ENCODE results near the gene ZNF35.

DNA sequence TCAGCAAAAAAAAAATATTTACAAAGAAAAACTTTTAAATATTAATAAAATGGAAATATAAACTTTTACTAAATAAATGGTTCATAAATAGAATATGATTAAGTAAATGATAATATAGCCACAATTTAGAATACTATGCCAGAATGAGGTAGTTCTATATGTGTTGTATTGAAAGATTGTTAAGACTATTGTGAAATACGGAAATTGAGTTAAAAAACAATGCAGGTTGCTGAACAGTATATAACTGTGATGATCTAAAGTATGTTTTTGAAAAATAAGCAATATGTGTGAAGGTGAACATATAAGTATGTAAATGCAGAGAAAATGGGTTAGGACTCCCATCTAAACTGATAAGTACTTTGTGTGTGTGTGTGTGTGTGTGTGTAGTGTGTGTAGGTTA lies 1.2 kb downstream of the ZNF35 start:
- TF ChIP-seq, protein P1, sequence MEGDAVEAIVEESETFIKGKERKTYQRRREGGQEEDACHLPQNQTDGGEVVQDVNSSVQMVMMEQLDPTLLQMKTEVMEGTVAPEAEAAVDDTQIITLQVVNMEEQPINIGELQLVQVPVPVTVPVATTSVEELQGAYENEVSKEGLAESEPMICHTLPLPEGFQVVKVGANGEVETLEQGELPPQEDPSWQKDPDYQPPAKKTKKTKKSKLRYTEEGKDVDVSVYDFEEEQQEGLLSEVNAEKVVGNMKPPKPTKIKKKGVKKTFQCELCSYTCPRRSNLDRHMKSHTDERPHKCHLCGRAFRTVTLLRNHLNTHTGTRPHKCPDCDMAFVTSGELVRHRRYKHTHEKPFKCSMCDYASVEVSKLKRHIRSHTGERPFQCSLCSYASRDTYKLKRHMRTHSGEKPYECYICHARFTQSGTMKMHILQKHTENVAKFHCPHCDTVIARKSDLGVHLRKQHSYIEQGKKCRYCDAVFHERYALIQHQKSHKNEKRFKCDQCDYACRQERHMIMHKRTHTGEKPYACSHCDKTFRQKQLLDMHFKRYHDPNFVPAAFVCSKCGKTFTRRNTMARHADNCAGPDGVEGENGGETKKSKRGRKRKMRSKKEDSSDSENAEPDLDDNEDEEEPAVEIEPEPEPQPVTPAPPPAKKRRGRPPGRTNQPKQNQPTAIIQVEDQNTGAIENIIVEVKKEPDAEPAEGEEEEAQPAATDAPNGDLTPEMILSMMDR (conservative IDR thresholded peaks at IDR 0.05 in 1 of 2, IDR thresholded peaks at IDR 0.05 in 1 of 2; ENCODE audit: extremely low read depth in 1 of 2, insufficient read depth in 1 of 2, low read depth in 1 of 2, low read length in 2 of 2) = no peak
- no peak for TF ChIP-seq EZH2 (IDR thresholded peaks at IDR 0.05; ENCODE audit: borderline replicate concordance, low read length)

All from mammary epithelial cell (primary cell).